ENCODE data around the gene ERF. TPM values are rescaled to one million over a fixed set of nuclear protein-coding genes. Genes with fewer than 3 reads are reported as not detected.
A peak's percentile ranks its signal among the peaks of the same experiment; 100 is the strongest.

Gene ERF
- total RNA-seq, 1 donor from 2014 or later: 48.1 TPM

DNA sequence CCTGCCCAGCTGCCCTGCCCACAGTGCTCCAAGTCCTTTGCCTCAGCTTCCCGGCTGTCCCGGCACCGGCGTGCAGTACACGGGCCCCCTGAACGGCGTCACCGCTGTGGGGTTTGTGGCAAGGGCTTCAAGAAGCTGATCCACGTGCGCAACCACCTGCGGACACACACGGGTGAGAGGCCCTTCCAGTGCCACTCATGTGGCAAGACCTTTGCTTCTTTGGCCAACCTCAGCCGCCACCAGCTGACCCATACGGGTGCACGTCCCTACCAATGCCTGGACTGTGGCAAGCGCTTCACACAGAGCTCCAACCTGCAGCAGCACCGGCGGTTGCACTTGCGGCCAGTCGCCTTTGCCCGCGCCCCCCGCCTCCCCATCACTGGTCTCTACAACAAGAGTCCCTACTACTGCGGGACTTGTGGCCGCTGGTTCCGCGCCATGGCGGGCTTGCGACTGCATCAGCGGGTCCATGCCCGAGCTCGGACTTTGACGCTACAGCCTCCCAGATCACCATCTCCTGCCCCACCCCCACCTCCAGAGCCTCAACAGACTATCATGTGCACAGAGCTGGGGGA is 29.1 kb downstream of the ERF start:
- DNase-seq (no peak), ATAC-seq (ENCODE audit: low read depth) (no peak)
- POLR2A ChIA-PET: interaction anchor here (0.6 kb wide), 1 partner anchor 9 kb away, joined by 3 read pairs; no protein-coding TSS in a partner anchor
- Mint-ChIP-seq H3K27me3 (no peaks in the 10 kb centered on the region), H3K4me1 (peaks cover 6% of the 10 kb centered on the region), H3K9me3 (no peaks in the 10 kb centered on the region), H3K36me3 (ENCODE audit: low read depth) (peaks cover 63% of the 10 kb centered on the region), H3K27ac (no peak overlapping the region), H3K4me3 (no peak overlapping the region)
- TF ChIP-seq, protein P1, sequence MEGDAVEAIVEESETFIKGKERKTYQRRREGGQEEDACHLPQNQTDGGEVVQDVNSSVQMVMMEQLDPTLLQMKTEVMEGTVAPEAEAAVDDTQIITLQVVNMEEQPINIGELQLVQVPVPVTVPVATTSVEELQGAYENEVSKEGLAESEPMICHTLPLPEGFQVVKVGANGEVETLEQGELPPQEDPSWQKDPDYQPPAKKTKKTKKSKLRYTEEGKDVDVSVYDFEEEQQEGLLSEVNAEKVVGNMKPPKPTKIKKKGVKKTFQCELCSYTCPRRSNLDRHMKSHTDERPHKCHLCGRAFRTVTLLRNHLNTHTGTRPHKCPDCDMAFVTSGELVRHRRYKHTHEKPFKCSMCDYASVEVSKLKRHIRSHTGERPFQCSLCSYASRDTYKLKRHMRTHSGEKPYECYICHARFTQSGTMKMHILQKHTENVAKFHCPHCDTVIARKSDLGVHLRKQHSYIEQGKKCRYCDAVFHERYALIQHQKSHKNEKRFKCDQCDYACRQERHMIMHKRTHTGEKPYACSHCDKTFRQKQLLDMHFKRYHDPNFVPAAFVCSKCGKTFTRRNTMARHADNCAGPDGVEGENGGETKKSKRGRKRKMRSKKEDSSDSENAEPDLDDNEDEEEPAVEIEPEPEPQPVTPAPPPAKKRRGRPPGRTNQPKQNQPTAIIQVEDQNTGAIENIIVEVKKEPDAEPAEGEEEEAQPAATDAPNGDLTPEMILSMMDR (IDR thresholded peaks at IDR 0.05): no peak
- CTCF ChIA-PET: no interaction called here
- intact Hi-C loops (cut with micrococcal nuclease): no loop called here

GRCh38 chr19:42224940-42225717 is 29.8 kb downstream of the ERF start:
- intact Hi-C loops (cut with micrococcal nuclease): no loop called here
- ATAC-seq (ENCODE audit: low read depth) (no peak), DNase-seq (no peak)
- TF ChIP-seq, protein P1 (IDR thresholded peaks at IDR 0.05): no peak
- H3K4me1 Mint-ChIP-seq: peaks cover 12% of the 10 kb centered on the region
- H3K4me3 Mint-ChIP-seq: no peak overlapping the region
- no peaks in the 10 kb centered on the region for H3K9me3 Mint-ChIP-seq
- H3K27ac Mint-ChIP-seq: no peak overlapping the region
- ChIA-PET POLR2A (interaction anchor here (0.6 kb wide), 2 partner anchors 9 to 216 kb away, joined by 3 to 8 read pairs; no protein-coding TSS in a partner anchor), CTCF (no interaction called here)
- H3K27me3 Mint-ChIP-seq: no peaks in the 10 kb centered on the region
- H3K36me3 Mint-ChIP-seq (ENCODE audit: low read depth): peaks cover 62% of the 10 kb centered on the region

- Mint-ChIP-seq H3K27ac (peak overlapping the region; percentile 93), H3K4me3 (peak overlapping the region; percentile 99), H3K9me3 (no peaks in the 10 kb centered on the region), H3K4me1 (peaks cover 48% of the 10 kb centered on the region), H3K27me3 (no peaks in the 10 kb centered on the region), H3K36me3 (ENCODE audit: low read depth) (peaks cover 35% of the 10 kb centered on the region)
- intact Hi-C loops (cut with micrococcal nuclease): loop anchor here (1.0 kb wide), 2 partner anchors 48 to 60 kb away; no protein-coding TSS in a partner anchor
- ATAC-seq (ENCODE audit: low read depth) (no peak), DNase-seq (no peak)
- TF ChIP-seq, protein P1 (IDR thresholded peaks at IDR 0.05): no peak
- CTCF ChIA-PET: interaction anchor here (1.4 to 1.5 kb wide), 2 partner anchors 21 to 112 kb away, joined by 3 to 6 read pairs; no protein-coding TSS in a partner anchor
- POLR2A ChIA-PET: interaction anchor here (0.6 to 2.0 kb wide), 6 partner anchors 9 to 50 kb away, joined by 3 to 17 read pairs (median 4); no protein-coding TSS in a partner anchor
These were observed 34.2 kb downstream of the ERF start for GRCh38 chr19:42220751-42221097.

DNA sequence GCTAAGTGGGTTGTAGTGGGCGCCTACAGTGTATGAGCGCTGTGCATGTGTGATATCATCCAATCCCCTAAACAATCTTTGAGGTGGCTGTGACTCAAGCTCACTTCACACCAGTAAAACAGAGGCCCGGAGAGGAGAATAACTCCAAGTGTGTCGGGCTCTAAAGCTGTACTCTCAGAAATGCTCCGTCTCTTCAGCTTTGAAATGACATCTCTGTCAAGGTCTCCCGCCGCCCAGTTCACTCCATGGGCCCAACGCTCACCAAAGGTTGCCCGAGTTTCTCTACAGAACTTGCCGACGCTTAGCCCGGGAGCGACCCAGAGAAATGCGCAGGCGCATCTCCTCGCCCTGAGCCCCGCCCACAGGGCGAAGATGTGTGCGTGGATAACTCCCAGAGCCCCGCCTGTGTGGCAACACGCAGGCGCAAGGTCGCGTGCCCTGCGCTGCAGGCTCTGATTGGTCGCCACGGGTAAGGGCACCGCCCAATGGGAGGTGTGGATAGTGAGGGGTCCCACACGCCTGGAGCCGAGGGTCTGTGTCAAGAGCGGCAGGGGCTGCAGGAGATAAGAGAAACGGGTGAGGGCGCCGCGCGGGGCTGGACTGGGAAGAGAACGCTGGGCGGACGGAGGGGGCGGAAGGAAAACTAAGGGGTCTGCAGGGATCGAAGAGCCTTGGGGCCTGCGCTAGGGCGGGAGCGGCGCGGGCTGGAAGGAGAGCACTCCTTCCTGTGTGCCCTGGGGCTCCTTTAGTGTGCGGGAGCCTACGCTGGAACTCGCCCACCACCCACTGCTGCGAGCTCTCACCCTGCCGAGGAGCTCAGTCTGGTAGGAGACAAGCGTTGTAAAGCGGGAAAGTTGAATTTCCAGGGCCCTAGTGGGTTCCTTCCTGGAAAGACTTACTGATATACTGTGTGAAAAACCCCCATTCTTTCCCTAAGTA is 34.8 kb downstream of the ERF start, which contains the start of gene ZNF526:
TSS of gene ZNF526 (plus strand) at position 501 of the 939 bp plus-strand sequence. CDS start 4,092 bp downstream, outside the sequence.
- TF ChIP-seq, protein P1 (IDR thresholded peaks at IDR 0.05): no peak
- Mint-ChIP-seq H3K4me3 (peak within 1 kb of the TSS; percentile 99), H3K27me3 (no peaks in the 10 kb centered on the region), H3K27ac (peak within 1 kb of the TSS; percentile 93), H3K4me1 (peaks cover 55% of the 10 kb centered on the region), H3K36me3 (ENCODE audit: low read depth) (peaks cover 34% of the 10 kb centered on the region), H3K9me3 (no peaks in the 10 kb centered on the region)
- peak; percentile 83 for ATAC-seq (ENCODE audit: low read depth)
- intact Hi-C loops (cut with micrococcal nuclease): loop anchor here (1.0 to 5.0 kb wide), 3 partner anchors 43 to 60 kb away; no protein-coding TSS in a partner anchor
- ChIA-PET CTCF (interaction anchor here (1.4 to 1.5 kb wide), 2 partner anchors 22 to 111 kb away, joined by 3 to 6 read pairs; no protein-coding TSS in a partner anchor), POLR2A (interaction anchor here (0.5 to 2.0 kb wide), 12 partner anchors 10 to 123 kb away, joined by 3 to 17 read pairs (median 4); partner anchors contain the start of genes CIC and POU2F2)
- peak; percentile 93 for DNase-seq

Measured in activated B cell treated with CpG ODN at 0.5 μM for 24 hours (primary cell).